ENCODE measurements around the gene SLC20A1. TPM values are rescaled to one million over a fixed set of nuclear protein-coding genes. Genes with fewer than 3 reads are reported as not detected.

Gene SLC20A1
- total RNA-seq, 1 donor from 2014 or later: 216 TPM

DNA sequence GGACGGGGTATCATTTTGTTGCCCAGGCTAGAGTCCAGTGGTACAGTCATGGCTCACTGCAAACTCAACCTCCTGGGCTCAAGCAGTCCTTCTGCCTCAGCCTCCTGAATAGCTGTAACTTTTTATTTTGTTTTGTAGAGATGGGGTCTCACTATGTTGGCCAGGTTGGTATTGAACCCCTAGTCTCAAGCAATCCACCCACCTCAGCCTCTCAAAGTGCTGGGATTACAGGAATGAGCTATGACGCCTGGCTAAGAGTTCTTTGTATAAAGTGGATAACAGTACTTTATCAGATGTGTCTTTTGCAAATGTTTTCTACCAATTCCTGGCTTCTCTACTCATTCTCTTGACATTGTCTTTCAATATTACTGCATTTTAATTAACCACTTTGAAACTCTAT, 57.9 kb downstream of the SLC20A1 start:
- intact Hi-C loops (cut with micrococcal nuclease): no loop called here

DNA sequence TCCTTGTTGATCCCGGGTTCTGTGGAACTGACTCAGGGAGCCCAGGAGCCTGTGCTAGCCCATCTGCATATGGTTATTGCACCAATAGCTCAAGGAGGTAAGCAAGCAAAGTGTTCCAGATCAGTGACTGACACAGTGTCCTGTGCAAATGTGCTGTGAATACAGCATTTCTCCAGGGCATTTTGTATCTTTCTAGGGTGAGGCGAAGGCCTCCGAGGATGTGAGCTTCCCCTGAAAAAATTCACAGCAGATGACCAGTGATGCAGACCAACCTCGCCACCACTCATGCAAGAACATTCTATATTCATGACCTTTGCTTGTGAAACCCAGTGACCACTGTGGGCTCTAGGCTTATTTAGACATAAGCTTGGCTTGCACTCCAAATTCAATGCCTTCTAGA, 59.8 kb downstream of the SLC20A1 start:
- intact Hi-C loops (cut with micrococcal nuclease): no loop called here

DNA sequence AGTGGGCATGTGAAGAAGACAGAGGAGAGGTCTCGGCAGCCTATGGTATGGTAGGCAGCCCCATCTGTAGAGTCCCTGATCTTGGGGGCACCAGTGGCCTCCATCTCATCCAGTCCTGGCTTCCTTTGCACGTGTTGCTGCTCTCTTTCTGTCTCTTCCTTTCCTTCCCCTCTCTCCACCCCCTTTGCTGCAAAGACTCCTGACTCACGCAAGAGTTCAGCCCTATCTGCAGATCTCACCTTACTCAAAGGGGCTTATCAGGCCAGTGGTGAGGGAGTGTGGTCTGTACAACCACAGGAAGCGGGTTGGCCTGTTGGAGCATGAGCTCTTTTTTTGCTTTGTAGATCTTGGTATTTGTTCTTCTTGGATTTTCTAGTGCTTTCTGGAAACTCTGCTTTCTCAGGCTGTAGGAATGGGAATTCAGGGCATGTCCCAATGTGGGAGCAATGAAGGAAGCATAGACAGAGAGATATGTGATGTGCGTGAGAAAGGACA, 60.5 kb downstream of the SLC20A1 start:
- intact Hi-C loops (cut with micrococcal nuclease): loop anchor here (1.0 to 2.0 kb wide), 6 partner anchors 14 to 467 kb away; partner anchors contain the start of genes CHCHD5 and PSD4

DNA sequence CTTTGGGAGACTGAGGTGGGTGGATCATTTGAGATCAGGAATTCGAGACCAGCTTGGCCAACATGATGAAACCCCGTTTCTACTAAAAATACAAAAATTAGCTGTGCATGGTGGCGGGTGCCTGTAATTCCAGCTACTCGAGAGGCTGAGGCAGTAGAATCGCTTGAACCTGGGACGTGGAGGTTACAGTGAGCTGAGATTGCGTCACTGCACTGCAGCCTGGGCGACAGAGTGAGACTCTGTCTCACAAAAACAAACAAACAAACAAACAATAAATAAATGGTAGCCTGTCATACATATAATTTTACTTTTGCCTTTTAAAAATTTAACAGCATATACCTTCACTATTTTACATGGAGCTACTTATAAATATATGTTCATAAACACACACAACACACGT, 61.2 kb downstream of the SLC20A1 start:
- intact Hi-C loops (cut with micrococcal nuclease): loop anchor here (1.0 to 2.0 kb wide), 6 partner anchors 15 to 466 kb away; partner anchors contain the start of genes CHCHD5 and PSD4

DNA sequence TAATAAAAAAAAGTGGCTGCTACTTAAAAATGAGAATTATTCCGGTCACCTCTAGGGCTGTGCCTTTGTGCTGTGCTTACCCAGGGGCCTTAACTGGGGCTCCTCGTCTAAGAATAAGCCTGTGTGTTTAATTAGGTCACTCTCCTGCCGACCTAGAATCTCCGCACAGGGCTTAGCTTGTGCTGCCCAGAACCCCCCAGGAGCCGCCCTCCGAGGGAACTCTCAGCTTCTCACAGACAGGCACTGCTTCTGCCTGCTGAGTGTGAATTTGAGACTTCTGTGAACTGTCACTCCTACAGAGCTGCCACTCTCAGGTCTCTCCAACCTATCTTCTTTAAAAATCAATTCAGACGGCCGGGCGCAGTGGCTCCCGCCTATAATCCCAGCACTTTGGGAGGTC, 63.2 kb downstream of the SLC20A1 start:
- intact Hi-C loops (cut with micrococcal nuclease): no loop called here

DNA sequence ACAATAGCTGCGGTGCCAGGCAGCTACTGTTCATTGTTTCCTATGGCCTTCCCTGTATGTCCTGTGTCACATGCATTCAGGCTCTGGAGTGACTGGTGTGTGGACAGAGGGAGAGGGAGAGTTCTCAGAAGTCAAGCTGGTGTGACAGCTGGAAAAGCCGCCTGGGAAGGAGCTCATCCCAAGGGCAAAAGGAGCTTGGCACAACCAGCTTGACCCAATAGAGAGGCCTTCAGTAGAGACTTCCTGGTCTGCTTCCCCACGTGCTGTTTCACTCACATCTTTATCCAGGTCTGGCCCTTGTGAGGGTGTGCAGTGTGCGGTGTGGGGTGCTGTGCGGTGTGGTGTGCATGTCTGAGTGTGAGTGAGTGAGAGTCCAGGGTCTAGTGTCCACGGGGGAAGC, 64.0 kb downstream of the SLC20A1 start:
- intact Hi-C loops (cut with micrococcal nuclease): no loop called here

DNA sequence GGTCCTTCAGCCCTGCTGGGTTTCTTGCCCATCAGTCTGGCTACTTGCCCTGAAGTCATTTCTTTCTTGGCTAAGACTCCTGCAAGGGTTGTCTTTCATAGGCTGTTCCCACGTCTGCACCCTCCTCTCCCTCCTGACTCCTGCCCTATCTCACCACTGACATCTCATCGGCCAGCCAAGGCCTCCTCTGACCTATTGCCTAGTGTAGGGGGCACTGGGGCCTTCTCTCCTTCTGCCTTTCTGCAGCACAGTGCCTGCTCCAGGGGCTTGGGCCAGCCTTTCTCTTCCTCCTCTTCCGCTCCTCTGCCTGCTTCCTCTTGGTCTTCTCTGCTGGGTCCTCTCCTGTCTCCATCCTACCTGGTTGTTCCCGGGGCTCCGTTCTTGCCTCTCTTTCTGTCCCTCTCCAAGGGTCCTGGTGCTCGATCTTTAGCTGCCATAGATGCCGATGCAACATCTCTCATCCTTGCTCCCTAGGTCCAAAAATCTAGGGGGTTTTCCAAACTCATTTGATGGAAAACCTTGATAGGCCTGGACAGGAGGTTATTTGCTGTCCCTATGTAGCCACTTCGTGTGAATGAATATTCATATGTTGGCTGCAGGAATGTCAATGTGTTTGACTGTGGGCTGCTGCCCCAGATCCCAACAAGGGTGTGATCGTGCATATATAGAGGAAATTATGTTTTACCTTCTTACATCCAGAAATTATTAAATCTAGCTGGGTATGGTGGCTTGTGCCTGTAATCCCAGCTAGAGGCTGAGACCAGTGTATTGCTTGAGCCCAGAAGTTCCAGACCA, 65.4 kb downstream of the SLC20A1 start:
- intact Hi-C loops (cut with micrococcal nuclease): no loop called here

DNA sequence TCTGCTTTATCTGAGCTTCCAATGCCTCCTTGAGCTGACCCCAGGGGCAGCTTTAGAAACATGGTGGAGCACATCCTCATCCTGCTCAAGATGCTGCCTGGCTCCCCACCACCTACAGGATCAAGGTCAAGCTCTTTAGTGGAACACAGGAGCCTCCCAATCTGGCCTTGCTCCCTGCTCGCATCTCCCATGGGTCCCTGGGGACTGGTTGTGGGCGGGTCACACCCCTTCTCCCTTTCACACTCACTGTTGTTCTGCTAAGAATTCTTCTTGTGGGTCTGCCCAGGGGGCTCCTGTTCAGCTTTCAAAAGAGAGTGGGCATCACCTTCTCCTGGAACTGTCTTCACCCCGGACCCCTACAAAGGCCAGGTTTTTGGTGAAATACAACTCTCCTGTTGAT, 66.7 kb downstream of the SLC20A1 start:
- intact Hi-C loops (cut with micrococcal nuclease): no loop called here

DNA sequence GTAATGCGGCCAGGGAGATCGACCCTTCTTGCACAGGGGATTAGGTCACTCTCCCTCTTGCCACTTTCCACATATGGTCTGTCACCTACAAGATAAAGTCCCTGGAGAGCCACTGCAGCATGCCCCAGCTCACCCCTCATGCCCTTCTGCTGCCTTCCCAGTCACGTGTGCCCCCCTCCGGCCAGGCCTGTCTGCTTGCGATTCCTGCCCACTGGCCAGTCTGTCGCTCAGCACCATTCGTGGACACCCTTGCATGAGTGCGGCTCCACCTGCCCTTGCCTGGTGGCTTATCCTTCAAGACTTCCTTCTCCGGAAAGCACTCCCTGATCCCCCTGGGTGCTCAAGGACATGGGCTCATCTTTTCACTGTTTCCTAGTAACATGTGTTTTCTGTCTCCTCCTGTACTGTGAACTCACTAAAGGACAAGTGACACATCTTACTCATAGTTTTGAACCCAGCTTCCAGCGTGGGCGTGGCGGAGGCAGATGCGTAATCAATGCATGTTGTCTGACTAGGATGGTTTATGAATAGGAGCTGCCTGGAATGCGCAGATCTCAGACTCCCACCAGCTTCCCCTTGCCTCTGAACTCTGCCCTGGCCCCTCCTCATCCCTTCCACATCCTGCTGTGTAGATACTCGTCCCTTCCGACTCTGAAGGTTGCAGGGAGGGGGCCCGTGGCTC, 67.3 kb downstream of the SLC20A1 start:
- intact Hi-C loops (cut with micrococcal nuclease): no loop called here

Other genes with a start within 250 kb of the SLC20A1 start
- gene RGPD8, start 212.3 kb upstream of the SLC20A1 start, total RNA-seq: 8.4 and 9.9 TPM in 2 replicates
- 34.4 and 35.9 TPM in 2 replicates for gene TTL, start 163.8 kb upstream of the SLC20A1 start, total RNA-seq
- 36.2 and 42.3 TPM in 2 replicates for gene POLR1B, start 103.5 kb upstream of the SLC20A1 start, total RNA-seq
- 28.1 and 29.8 TPM in 2 replicates for gene CHCHD5, start 61.3 kb upstream of the SLC20A1 start, total RNA-seq
- 0.17 TPM in 1 of 2 replicates, not detected in the other for gene NT5DC4, start 75.1 kb downstream of the SLC20A1 start, total RNA-seq
- gene CKAP2L, start 118.7 kb downstream of the SLC20A1 start, total RNA-seq: 33.2 and 38.4 TPM in 2 replicates
- 1.7 and 2.0 TPM in 2 replicates for gene IL1A, start 138.6 kb downstream of the SLC20A1 start, total RNA-seq
- gene IL1B, start 190.8 kb downstream of the SLC20A1 start, total RNA-seq: not detected in 2 replicates

All from T-helper 1 cell treated with Interleukin-12 subunit alpha and Interleukin-12 subunit beta and Interleukin-4 antibody, amounts not matched to agents 30 ng/mL and 1 ng/mL, for 36 hours (primary cell).